Measurements from ENCODE around the gene KCTD19.
"Not testable (repeated sequence)": the region's sequence is repeated elsewhere in the genome, so short reads cannot be mapped to it uniquely, and the experiment has no call there.

Gene KCTD19

DNA sequence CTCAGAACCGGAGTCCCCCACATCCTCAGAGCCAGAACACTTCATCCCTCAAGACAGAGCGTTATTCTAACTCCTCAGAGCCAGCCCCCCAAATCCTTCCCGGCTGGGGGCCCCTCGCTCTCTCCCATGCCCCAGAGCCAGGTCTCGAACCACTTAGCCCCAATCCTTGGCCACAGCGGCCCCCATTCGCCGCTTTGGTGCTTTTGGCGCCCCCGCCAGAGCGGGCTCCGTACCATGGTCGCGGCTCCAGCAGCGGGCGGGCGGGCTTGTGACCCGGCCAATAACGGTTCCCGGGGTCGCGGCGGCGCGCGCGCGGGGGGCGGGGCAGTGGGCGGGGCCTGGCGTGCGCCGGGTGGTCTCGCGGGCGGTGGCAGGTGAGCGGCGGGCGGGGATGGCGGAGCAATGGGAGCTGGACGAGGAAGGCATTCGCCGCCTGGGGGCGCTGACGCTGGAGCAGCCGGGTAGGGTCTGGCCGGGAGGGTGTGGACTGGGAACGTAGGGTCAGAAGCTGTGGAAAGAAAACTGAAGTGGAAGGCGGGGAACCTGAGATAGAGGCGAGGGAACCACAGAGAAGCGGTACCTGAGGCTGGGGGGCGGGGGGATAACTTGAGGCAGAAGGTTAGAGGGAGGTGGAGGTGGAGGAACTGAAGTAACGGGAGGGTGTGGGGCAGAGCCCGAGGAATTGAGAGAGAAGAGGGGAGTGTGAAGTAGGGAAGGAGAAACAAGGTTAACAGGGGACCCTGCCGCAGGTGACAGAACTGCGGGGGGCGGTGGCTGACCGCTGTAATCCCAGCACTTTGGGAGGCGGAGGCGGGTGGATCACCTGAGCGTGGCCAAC, at the start of gene KCTD19, which contains the start of gene LRRC36:
Gene KCTD19, minus strand, starts transcription at position 270 of the 838 bp plus-strand sequence. Its CDS starts 34 bp downstream, at position 236.
Gene LRRC36, plus strand, starts transcription at position 344 of the 838 bp plus-strand sequence. Its CDS starts 48 bp downstream, at position 392.
- DNase-seq (ENCODE audit: low read depth in 1 of 2, low spot score in 1 of 2) = peak; percentile 13 to 25

DNA sequence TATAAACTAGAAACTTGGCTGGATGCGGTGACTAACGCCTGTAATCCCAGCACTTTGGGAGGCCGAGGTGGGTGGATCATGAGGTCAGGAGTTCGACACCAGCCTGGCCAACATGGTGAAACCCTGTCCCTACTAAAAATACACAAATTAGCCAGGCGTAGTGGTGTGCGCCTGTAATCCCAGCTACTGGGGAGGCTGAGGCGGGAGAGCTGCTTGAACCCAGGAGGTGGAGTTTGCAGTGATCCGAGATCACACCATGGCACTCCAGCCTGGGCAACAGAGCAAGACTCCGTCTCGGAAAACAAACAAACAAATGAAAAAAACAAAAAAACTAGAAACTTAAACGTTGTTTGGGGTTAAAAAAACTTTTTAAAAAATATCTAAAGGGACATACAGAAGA, 49.5 kb upstream of the KCTD19 start:
- DNase-seq (ENCODE audit: low read depth in 1 of 2, low spot score in 1 of 2) = not testable (repeated sequence)

DNA sequence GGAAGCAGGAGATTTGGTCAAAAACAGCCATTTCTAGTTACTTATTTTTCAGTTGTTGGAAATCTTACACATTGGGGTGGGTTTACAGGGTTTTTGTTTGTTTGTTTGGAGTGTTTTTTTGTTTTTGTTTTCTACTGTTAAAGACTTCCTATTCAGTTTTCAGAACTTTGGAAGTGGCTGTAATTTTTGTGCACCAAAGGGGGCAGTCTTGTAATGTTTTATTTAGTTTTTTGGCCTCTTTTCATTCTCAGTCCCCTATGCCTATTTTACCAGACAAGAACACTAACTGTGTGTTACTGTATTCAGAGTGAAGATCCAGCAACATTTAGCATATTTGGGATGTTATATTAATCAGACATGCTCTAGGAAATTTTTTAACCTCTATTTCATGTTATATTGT, 46.1 kb upstream of the KCTD19 start:
- no peak for DNase-seq (ENCODE audit: low read depth in 1 of 2, low spot score in 1 of 2)

DNA sequence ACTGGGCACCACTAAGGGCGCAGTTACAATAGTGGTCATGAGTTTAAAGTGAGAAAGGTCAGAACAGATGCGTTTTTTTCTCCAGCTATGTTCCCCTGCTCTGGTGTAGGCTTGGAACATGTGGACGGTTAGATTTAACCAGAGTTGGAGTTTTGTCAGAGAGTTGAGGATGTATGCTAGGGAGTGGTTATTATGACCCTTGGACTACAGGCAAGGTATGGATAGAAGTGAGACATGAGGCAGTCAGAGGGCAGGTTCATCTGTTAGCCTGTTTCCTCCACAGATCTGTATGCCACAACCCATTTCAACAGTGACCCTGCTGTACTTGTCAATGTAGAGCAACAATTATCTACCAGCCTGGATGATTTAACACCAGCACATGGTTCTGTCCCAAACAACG, 44.1 kb upstream of the KCTD19 start:
- no peak for DNase-seq (ENCODE audit: low read depth in 1 of 2, low spot score in 1 of 2)

DNA sequence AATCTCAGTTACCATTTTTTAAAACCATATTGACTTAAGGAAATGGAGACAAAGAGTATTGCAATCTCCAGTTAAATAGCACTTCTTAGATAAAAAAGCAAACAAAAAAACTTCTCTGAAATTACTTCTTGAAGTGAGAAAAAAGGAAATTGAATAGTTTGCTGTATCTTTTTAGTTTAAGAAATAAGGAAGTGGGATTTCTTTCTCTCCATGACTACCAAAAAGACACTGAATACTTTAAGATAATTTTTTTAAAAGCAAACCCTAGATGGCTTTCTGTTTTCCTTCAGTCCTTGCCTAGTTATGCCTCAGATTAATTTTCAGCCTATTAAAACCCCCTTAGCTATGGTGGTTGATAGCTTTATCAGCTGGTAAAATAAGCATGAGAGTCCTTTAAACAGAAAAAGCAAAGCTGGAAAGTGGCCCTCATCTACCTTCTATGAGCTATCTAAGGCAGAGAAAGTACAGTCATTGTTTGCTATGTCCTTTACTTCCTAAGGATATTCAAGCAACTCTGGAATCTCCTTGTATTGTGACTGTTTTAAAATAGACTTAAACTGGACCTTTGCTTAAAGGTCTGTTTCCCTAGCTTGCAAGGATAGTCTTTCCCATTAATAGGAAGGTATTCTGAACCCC, 38.2 kb upstream of the KCTD19 start:
- no peak for DNase-seq (ENCODE audit: low read depth in 1 of 2, low spot score in 1 of 2)

DNA sequence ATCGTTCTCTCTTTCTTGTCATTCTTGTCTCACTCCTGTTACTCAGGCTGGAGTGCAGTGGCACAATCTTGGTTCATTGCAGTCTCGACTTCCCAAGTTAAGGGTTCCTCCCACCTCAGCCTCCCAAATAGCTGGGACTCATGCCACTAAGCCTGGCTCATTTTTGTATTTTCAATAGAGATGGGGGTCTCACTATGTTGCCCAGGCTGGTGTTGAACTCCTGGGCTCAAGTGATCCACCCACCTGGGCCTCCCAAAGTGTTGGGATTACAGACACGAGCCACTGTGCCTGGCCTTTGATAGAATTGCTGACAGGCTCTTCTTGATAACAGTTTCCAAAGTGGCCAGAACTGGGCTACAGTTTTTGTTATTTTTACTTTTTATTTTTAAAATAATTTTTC, 34.5 kb upstream of the KCTD19 start:
- DNase-seq (ENCODE audit: low read depth in 1 of 2, low spot score in 1 of 2) = no peak

DNA sequence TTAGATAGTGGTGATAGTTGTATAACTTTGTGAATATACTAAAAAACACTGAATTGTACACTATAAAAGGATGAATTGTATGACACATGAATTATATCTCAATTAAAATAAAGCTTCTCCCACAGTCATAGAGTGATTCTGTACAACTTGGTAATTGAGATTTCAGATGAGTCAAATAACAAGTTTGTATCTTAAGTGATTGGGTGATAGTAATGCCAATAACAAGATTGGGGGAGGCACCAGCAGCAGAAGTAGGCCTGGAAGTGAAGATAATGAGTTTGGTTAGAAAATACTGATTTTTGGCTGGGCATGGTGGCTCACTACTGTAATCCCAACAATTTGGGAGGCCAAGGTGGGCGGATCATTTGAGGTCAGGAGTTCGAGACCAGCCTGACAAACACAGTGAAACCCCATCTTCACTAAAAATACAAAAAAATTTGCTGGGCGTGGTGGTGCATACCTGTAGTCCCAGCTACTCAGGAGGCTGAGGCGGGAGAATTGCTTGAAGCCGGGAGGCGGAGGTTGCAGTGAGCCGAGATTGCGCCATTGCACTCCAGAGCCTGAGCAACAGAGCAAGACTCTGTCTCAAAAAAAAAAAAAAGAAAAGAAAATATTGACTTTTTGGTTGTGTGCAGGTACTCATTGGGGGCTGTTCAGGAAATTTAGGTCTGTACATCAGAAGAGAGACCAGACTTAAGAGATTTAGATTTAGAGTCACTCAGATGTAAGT, 33.2 kb upstream of the KCTD19 start:
- DNase-seq (ENCODE audit: low read depth in 1 of 2, low spot score in 1 of 2) = not testable (repeated sequence)

DNA sequence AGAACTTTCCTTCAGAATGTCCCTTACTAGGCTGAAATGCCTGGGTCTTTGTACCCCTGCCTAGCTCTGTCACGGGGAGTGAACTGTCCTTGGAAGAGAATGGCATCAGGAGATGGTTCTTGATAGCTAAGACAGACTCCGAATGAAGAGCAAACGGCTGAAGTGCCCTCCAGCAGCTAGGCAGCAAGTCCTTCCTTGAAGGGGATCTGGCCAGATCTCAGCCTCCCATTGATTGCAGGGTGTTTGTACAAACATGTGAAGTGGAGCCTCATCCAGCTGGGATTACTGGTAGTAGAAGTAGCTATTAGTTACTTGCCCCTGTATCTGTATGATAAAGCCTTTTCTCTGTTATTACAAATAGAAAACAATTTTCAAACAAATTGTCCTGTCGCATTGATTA, 31.0 kb upstream of the KCTD19 start:
- DNase-seq (ENCODE audit: low read depth in 1 of 2, low spot score in 1 of 2) = no peak

DNA sequence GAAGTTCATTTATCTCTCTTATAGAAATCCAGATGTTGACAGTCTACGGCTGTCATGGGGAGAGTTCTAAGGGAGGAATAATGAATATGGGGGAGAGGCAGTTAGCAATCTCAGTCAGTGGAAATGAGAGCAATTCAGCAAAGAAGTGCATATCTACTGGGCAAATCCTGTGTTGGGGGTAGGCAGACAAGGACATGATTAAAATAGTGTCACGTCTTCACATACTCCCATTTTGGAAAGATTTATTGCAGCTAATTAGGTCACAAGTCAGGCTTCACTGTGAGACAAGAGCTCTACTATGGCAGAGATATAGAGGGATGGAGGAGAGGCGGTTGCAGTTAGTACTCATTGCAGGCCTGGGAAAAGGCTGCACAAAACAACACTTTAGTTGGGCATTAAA, 29.9 kb upstream of the KCTD19 start:
- DNase-seq (ENCODE audit: low read depth in 1 of 2, low spot score in 1 of 2) = no peak

DNA sequence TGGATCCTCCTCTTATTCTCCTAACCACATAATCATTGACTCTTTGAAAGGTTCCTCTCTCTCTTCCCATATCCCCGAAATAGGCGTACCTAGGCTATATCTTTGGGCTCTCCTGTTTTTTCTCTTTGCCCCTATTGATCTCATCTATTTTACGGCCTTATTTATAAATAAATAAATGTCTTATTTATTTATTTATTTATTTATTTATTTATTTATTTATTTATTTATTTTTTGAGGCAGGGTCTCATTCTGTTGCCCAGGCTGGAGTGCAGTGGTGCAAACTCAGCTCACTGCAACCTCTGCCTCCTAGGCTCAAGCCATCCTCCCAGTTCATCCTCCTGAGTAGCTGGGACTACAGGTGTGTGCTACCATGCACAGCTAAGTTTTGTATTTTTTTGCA, 25.9 kb upstream of the KCTD19 start:
- not testable (repeated sequence) for DNase-seq (ENCODE audit: low read depth in 1 of 2, low spot score in 1 of 2)

DNA sequence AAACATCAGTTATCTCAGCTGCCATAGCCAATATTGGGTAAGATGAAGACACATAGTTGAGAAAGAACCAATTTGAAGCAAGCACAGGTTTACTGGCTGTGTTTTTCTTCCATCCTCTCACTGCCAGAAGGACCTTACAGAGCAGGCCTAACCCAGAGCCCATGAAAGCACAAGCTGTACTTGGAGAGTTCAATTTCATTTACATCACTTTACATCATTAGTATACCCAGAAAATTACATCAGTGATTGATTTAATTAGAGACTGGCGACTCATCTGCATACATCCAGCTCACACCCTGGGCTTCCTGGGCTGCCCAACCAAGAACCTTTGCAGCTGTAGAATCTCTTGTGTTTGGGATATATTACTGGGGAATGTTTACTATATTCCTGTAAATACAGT, 23.8 kb upstream of the KCTD19 start:
- DNase-seq (ENCODE audit: low read depth in 1 of 2, low spot score in 1 of 2) = no peak

DNA sequence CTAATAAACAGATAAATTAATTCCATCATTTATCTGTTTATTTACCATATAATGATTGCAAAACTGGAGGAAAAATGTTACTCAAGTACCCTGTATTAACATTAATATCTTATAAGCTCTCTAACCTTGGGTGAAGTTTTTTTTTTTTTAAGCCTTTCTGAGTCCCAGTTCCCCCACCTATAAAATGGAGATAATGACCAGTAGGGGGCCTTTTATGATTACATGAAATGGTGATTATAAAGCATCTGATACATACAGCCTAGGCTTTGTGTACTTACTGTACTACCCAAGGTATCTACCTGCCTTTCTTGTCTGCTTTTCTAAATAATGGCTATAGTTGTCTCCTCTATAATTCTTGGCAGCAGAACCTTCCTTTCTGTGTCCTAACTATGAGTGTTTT, 22.6 kb upstream of the KCTD19 start:
- DNase-seq (ENCODE audit: low read depth in 1 of 2, low spot score in 1 of 2) = no peak

DNA sequence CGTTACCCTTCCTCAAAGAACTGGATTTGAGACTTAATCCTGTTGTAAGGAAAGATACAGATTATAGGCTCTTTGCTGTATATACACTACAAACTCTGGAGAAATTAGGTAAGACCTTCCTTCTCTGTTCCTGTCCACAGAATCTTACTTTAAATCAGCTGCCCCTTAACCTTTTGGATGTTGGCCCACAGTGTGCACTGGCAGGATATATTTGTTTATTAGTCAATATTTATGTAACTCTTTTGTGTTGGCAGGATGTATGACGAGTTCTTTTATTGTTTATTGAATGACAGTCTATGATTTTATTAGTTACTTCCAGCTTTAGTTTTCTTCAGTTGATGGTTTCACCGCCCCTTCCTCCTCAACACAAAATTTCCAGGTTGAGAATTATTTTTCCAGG, 19.8 kb upstream of the KCTD19 start:
- DNase-seq (ENCODE audit: low read depth in 1 of 2, low spot score in 1 of 2) = no peak

DNA sequence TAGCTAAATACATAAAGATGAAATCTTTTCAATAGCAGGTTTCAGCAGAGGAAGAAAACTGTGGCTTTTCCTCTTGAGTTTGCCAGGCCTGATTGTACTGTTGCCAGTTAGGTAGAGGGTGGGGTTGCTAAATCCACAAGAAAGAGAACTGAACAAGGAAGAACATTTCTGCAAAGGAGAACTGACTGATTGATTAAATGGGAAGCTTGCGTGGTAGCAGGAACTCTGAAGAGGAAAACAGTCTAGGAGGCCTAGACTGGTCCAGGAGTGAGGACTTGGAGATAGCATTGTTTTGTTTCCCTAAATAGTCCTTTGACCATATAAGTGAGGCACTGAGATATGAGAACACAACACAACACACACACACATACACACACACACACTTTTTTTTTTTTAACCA, 18.9 kb upstream of the KCTD19 start:
- DNase-seq (ENCODE audit: low read depth in 1 of 2, low spot score in 1 of 2) = no peak

DNA sequence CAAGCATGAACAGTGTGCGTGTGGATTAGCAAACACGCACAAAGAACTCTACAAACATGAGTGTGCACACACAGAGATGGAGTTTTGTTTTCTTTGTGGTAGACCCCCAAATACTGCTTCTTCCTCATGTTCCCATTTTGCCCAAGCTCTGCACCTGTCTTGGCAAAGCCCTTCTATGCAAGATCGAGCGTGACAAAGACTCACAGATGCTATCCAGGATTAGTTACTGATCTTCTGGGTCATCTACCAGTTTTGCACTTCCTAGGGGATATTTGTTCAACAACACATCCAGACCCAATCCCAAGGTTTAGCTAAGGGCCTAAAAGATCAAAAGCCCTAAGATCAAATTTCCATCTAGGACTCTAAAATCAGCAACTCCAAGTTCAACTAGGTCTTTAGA, 16.1 kb upstream of the KCTD19 start:
- DNase-seq (ENCODE audit: low read depth in 1 of 2, low spot score in 1 of 2) = no peak

DNA sequence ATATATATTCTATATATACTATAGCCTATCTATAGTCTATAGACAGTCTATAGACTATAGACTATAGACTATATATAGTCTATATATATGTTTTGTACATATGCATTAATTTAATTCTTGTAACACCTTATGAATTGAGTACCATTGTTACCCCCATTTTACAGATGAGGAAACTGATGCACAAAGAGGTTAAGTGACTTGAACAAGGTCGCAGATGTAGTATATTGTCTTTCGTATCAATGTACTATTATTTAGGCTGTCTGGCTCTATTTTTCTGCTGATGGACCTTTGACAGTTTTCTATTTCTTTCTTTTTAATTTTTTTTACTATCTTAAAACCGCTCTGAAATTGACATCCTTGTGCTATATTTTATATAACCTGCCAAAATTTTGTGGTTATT, 14.7 kb upstream of the KCTD19 start:
- no peak for DNase-seq (ENCODE audit: low read depth in 1 of 2, low spot score in 1 of 2)

DNA sequence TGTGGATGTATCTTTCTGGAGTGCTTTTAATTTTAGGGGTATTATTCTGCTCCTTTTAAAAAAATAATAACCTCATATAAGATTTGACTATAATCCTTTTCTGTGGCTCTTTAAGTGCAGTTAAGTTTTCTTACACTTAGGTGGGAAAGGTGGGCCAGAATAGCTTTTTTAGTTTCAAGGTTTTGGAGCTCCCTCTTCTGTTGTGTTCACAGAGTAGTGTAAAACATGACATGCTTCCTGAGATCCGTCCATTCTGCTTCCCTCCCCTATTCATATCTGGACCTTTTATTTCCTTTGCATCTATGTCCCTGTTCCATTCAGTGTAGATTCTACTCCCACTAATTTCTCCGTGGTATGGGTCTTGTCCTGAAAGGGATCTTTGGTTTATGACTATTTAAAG, 12.9 kb upstream of the KCTD19 start:
- no peak for DNase-seq (ENCODE audit: low read depth in 1 of 2, low spot score in 1 of 2)

DNA sequence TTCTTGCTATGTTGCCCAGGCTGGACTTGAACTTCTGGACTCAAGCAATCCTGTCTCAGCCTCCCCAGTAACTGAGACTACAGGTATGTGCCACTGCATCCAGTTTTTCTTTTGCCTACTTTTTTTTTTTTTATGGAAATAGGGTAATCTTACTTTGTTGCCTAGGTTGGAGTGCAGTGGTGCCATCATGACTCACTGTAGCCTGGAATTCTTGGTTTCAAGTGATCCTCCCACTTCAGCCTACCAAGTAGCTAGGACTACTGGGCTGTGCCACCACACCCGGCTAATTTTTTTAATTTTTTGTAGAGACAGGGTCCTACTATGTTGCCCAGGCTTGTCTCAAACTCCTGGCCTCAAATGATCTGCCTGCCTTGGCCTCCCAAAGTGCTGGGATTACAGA, 10.1 kb upstream of the KCTD19 start:
- no peak for DNase-seq (ENCODE audit: low read depth in 1 of 2, low spot score in 1 of 2)

DNA sequence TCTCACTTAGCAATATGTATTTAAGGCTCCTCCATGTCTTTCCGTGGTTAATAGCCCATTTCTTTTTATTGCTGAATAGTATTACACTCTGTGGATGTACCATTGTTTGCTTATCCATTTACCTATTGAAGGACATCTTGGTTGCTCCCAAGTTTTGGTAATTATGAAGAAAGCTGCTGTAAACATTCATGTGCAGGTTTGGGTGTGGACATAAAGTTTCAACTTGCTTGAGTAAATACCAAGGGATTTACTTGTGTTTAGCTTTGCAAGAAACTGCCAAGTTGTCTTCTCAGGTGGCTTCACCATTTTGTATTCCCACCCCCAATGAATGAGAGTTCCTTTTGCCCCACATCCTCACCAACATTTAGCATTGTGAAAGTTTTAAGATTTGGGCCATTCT, 9.6 kb upstream of the KCTD19 start:
- DNase-seq (ENCODE audit: low read depth in 1 of 2, low spot score in 1 of 2) = no peak

DNA sequence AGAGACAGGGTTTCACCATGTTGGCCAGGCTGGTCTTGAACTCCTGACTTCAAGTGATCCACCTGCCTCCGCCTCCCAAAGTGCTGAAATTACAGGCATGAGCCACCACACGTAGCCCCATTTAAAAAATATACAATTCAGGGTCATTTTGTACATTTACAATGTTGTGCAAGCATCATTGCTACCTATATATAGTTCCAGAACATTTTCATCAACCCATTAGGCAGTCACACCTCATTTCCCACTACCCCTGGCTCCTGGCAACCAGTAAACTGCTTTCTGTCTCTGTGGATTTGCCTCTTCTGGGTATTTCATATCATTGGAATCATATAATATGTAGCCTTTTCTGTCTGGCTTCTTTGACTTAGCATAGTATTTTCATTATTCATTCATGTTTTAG, 6.8 kb upstream of the KCTD19 start:
- DNase-seq (ENCODE audit: low read depth in 1 of 2, low spot score in 1 of 2) = no peak

DNA sequence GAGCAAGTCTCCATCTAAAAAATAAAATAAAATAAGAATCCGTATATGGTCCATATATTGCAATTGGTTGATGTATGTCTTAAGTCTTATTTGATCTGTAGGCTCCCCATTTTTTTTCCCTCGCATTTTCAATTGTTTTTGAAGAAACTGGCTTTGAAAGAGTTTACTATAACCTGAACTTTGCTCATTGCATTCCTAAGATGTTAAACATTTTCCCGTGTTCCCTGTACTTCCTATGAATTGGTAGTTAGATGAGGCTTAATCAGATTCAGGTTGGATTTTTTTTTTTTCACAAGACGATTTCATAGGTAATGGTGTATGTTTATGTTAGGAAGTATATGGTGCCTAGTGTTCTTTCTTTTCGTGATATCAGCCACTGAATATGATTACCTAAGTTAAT, 3.4 kb upstream of the KCTD19 start:
- DNase-seq (ENCODE audit: low read depth in 1 of 2, low spot score in 1 of 2) = no peak

DNA sequence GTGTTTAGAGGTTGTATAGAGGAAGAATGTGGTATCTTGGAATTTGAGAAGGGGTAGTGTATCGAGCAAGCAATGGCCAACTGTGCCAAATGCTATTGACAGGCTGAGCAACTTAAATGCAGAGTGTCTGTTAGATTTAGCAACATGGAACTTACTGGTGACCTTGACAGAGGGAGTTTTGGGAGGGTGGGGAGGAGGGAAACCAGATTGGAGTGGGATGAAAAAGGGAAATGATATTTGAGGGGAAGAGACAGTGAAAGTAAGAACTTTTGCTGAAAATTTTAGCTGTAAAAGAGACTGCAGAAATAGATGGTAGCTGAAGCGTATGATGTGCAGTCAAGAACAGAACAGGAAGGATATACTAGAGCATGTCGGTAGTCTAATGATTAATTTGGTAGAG, 1.2 kb upstream of the KCTD19 start:
- DNase-seq (ENCODE audit: low read depth in 1 of 2, low spot score in 1 of 2) = no peak

Data from activated CD4-positive, alpha-beta T cell treated with anti-CD3 and anti-CD28 coated beads, Interleukin-2, amount 50 U/mL, for 24 hours (primary cell).